ENCODE data around the gene ADI1. TPM values are rescaled to one million over a fixed set of nuclear protein-coding genes. Genes with fewer than 3 reads are reported as not detected.

ADI1 gene
- total and polyA plus RNA-seq, 7 experiments from 2014 or later = 26.4 to 73.3 (median 39.6) TPM

GRCh38 chr2:3513026-3513810 lies 6.1 kb downstream of the ADI1 start:
- Mint-ChIP-seq H3K36me3 (peaks cover 31 to 74% (median 70%) of the 10 kb centered on the region in 5 donors), H3K4me3 (no peak overlapping the region), H3K27me3 (no peaks in the 10 kb centered on the region), H3K4me1 (peaks cover 11 to 46% (median 34%) of the 10 kb centered on the region in 7 donors), H3K9me3 (peaks cover 5 to 26% (median 14%) of the 10 kb centered on the region in 11 donors), H3K27ac (peak overlapping the region in 2 of 9 donors; percentile 4 to 53)
- Histone ChIP-seq H3K4me1 (ENCODE audit: control insufficient read depth in 2 of 2, insufficient read depth in 2 of 2, low read length in 2 of 2) (peaks cover 4 to 5% of the 10 kb centered on the region in 2 donors), H3K27ac (ENCODE audit: low read depth, low read length) (no peak overlapping the region), H3K36me3 (ENCODE audit: control insufficient read depth in 2 of 3, insufficient read depth in 3 of 3, low read length in 3 of 3) (peaks cover 0 to 44% (median 16%) of the 10 kb centered on the region in 3 experiments), H3K4me3 (ENCODE audit: low read length) (no peak overlapping the region), H3K27me3 (ENCODE audit: control insufficient read depth in 2 of 2, insufficient read depth in 2 of 2, low read length in 2 of 2) (no peaks in the 10 kb centered on the region), H3K9me3 (ENCODE audit: control insufficient read depth in 2 of 3, low read length in 3 of 3) (no peaks in the 10 kb centered on the region)
- ChIA-PET CTCF (no interaction called here), POLR2A (no interaction called here)
- intact Hi-C loops (cut with micrococcal nuclease) = no loop called here
- ATAC-seq (no peak), DNase-seq (no peak)

DNA sequence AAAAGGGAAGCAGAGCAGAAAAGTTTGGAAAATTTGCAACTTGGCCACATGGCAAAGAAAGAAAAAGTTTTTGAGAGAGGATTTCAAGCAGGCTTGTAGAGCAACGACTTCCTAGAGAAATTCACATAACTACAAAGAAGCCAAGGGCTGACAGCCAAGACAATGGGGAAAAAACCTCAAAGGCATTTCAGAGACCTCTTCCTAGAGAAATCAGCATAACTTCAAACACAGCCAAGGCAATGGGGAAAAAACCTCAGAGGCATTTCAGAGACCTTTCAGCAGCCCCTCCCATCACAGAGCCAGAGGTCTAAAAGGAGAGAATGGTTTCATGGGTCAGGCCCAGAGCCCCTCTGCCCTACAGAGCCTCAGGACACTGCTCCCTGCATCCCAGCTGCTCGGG lies 7.2 kb downstream of the ADI1 start:
- CTCF ChIA-PET = no interaction called here
- Mint-ChIP-seq H3K9me3 (peaks cover 5 to 31% (median 18%) of the 10 kb centered on the region in 11 donors), H3K27me3 (no peaks in the 10 kb centered on the region), H3K36me3 (peaks cover 33 to 82% (median 77%) of the 10 kb centered on the region in 5 donors), H3K4me3 (no peak overlapping the region), H3K4me1 (peaks cover 13 to 42% (median 32%) of the 10 kb centered on the region in 7 donors), H3K27ac (peak overlapping the region in 1 of 9 donors; percentile 2)
- intact Hi-C loops (cut with micrococcal nuclease) = no loop called here
- H3K27me3 ChIP-seq (ENCODE audit: control insufficient read depth in 2 of 2, insufficient read depth in 2 of 2, low read length in 2 of 2) = no peaks in the 10 kb centered on the region
- no peak overlapping the region for H3K4me3 ChIP-seq (ENCODE audit: low read length)
- no peak overlapping the region for H3K27ac ChIP-seq (ENCODE audit: low read depth, low read length)
- no peaks in the 10 kb centered on the region for H3K9me3 ChIP-seq (ENCODE audit: control insufficient read depth in 2 of 3, low read length in 3 of 3)
- no peak for ATAC-seq
- H3K36me3 ChIP-seq (ENCODE audit: control insufficient read depth in 2 of 3, insufficient read depth in 3 of 3, low read length in 3 of 3) = peaks cover 0 to 48% (median 16%) of the 10 kb centered on the region in 3 experiments
- POLR2A ChIA-PET = no interaction called here
- no peak for DNase-seq
- H3K4me1 ChIP-seq (ENCODE audit: control insufficient read depth in 2 of 2, insufficient read depth in 2 of 2, low read length in 2 of 2) = no peaks in the 10 kb centered on the region

DNA sequence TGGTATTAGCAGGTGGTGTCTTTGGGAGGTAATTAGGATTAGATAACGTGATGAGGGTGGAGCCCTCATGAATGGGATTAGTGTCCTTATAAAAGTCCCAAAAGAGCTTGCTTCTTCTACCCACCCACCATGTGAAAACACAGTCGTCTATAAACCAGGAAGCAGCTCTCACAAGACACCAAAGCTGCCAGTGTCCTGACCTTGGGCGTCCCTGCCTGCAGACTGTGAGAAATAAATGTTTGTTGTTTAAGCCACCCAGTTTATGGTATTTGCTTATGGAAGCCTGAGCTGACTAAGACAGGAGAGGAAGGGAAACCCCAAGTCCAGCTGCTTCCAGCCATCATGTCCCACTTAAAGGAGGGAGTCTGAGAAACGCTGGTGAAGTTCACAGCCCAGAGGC lies 13.6 kb downstream of the ADI1 start:
- ATAC-seq (no peak), DNase-seq (no peak)
- Histone ChIP-seq H3K9me3 (ENCODE audit: control insufficient read depth in 2 of 3, low read length in 3 of 3) (no peaks in the 10 kb centered on the region), H3K36me3 (ENCODE audit: control insufficient read depth in 2 of 3, insufficient read depth in 3 of 3, low read length in 3 of 3) (peaks cover 0 to 57% (median 6%) of the 10 kb centered on the region in 3 experiments), H3K27ac (ENCODE audit: low read depth, low read length) (no peak overlapping the region), H3K27me3 (ENCODE audit: control insufficient read depth in 2 of 2, insufficient read depth in 2 of 2, low read length in 2 of 2) (no peaks in the 10 kb centered on the region), H3K4me3 (ENCODE audit: low read length) (no peak overlapping the region), H3K4me1 (ENCODE audit: control insufficient read depth in 2 of 2, insufficient read depth in 2 of 2, low read length in 2 of 2) (no peaks in the 10 kb centered on the region)
- intact Hi-C loops (cut with micrococcal nuclease) = no loop called here
- CTCF ChIA-PET = no interaction called here
- no peak overlapping the region for H3K4me3 Mint-ChIP-seq
- peaks cover 2 to 39% (median 26%) of the 10 kb centered on the region in 7 donors for H3K4me1 Mint-ChIP-seq
- no peak overlapping the region for H3K27ac Mint-ChIP-seq
- H3K27me3 Mint-ChIP-seq = no peaks in the 10 kb centered on the region
- H3K36me3 Mint-ChIP-seq = peaks cover 33 to 75% (median 63%) of the 10 kb centered on the region in 5 donors
- H3K9me3 Mint-ChIP-seq = peaks cover 0 to 11% (median 4%) of the 10 kb centered on the region in 11 donors
- POLR2A ChIA-PET = no interaction called here

DNA sequence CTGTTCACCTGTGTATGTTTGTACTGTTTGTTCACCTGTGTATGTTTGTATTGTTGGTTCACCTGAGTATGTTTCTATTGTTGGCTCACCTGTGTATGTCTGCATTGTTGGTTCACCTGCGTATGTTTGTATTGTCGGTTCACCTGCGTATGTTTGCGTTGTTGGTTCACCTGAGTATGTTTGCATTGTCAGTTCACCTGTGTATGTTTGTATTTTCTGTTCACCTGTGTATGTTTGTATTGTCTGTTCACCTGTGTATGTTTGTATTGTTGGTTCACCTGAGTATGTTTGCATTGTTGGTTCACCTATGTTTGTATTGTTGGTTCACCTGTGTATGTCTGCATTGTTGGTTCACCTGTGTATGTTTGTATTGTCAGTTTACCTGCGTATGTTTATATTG lies 14.6 kb downstream of the ADI1 start:
- POLR2A ChIA-PET = no interaction called here
- H3K9me3 Mint-ChIP-seq = peaks cover 0 to 10% (median 4%) of the 10 kb centered on the region in 11 donors

GRCh38 chr2:3503483-3503882 lies 15.8 kb downstream of the ADI1 start:
- Mint-ChIP-seq H3K27ac (peak overlapping the region in 2 of 9 donors; percentile 14 to 54), H3K27me3 (no peaks in the 10 kb centered on the region), H3K36me3 (peaks cover 30 to 80% (median 59%) of the 10 kb centered on the region in 5 donors), H3K4me1 (peaks cover 2 to 37% (median 24%) of the 10 kb centered on the region in 7 donors), H3K9me3 (peaks cover 0 to 8% (median 3%) of the 10 kb centered on the region in 11 donors), H3K4me3 (no peak overlapping the region)
- ATAC-seq (peak; percentile 20), DNase-seq (no peak)
- peaks cover 0 to 72% (median 10%) of the 10 kb centered on the region in 3 experiments for H3K36me3 ChIP-seq (ENCODE audit: control insufficient read depth in 2 of 3, insufficient read depth in 3 of 3, low read length in 3 of 3)
- no peak overlapping the region for H3K27ac ChIP-seq (ENCODE audit: low read depth, low read length)
- no peaks in the 10 kb centered on the region for H3K4me1 ChIP-seq (ENCODE audit: control insufficient read depth in 2 of 2, insufficient read depth in 2 of 2, low read length in 2 of 2)
- POLR2A ChIA-PET = no interaction called here
- no peaks in the 10 kb centered on the region for H3K9me3 ChIP-seq (ENCODE audit: control insufficient read depth in 2 of 3, low read length in 3 of 3)
- no peak overlapping the region for H3K4me3 ChIP-seq (ENCODE audit: low read length)
- intact Hi-C loops (cut with micrococcal nuclease) = no loop called here
- H3K27me3 ChIP-seq (ENCODE audit: control insufficient read depth in 2 of 2, insufficient read depth in 2 of 2, low read length in 2 of 2) = no peaks in the 10 kb centered on the region
- CTCF ChIA-PET = no interaction called here

More for the DNA sequence above, 14.6 kb downstream of the ADI1 start:
- no peak for DNase-seq
- Mint-ChIP-seq H3K27ac (peak overlapping the region in 1 of 9 donors; percentile 41), H3K36me3 (peaks cover 33 to 76% (median 58%) of the 10 kb centered on the region in 5 donors), H3K4me1 (peaks cover 2 to 39% (median 26%) of the 10 kb centered on the region in 7 donors), H3K27me3 (no peaks in the 10 kb centered on the region), H3K4me3 (no peak overlapping the region)
- H3K9me3 ChIP-seq (ENCODE audit: control insufficient read depth in 2 of 3, low read length in 3 of 3) = no peaks in the 10 kb centered on the region
- no peak overlapping the region for H3K27ac ChIP-seq (ENCODE audit: low read depth, low read length)
- H3K27me3 ChIP-seq (ENCODE audit: control insufficient read depth in 2 of 2, insufficient read depth in 2 of 2, low read length in 2 of 2) = no peaks in the 10 kb centered on the region
- no peaks in the 10 kb centered on the region for H3K4me1 ChIP-seq (ENCODE audit: control insufficient read depth in 2 of 2, insufficient read depth in 2 of 2, low read length in 2 of 2)
- intact Hi-C loops (cut with micrococcal nuclease) = no loop called here
- ATAC-seq = no peak
- CTCF ChIA-PET = no interaction called here
- peaks cover 0 to 62% (median 6%) of the 10 kb centered on the region in 3 experiments for H3K36me3 ChIP-seq (ENCODE audit: control insufficient read depth in 2 of 3, insufficient read depth in 3 of 3, low read length in 3 of 3)
- H3K4me3 ChIP-seq (ENCODE audit: low read length) = no peak overlapping the region

DNA sequence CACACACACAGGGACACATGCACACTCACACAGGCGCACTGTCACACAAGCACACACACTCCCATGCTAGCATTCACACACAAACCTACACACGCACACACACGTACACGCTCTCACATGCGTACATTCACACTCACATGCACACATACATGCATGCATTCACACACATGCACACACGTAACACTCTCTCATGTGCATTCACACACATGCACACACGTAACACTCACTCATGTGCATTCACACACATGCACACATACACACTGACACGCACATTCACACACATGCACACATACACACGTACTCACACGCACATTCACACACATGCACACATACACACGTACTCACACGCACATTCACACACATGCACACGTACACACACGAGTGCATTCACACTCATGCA lies 16.3 kb downstream of the ADI1 start:
- Mint-ChIP-seq H3K9me3 (peaks cover 0 to 5% (median 0%) of the 10 kb centered on the region in 11 donors), H3K4me3 (no peak overlapping the region), H3K27me3 (no peaks in the 10 kb centered on the region), H3K36me3 (peaks cover 28 to 80% (median 60%) of the 10 kb centered on the region in 5 donors), H3K27ac (peak overlapping the region in 2 of 9 donors; percentile 4 to 14), H3K4me1 (peaks cover 2 to 34% (median 21%) of the 10 kb centered on the region in 7 donors)
- no peak overlapping the region for H3K27ac ChIP-seq (ENCODE audit: low read depth, low read length)
- H3K36me3 ChIP-seq (ENCODE audit: control insufficient read depth in 2 of 3, insufficient read depth in 3 of 3, low read length in 3 of 3) = peaks cover 0 to 74% (median 12%) of the 10 kb centered on the region in 3 experiments
- POLR2A ChIA-PET = no interaction called here
- H3K4me3 ChIP-seq (ENCODE audit: low read length) = no peak overlapping the region
- ATAC-seq (no peak), DNase-seq (no peak)
- CTCF ChIA-PET = no interaction called here
- no peaks in the 10 kb centered on the region for H3K9me3 ChIP-seq (ENCODE audit: control insufficient read depth in 2 of 3, low read length in 3 of 3)
- intact Hi-C loops (cut with micrococcal nuclease) = no loop called here
- H3K4me1 ChIP-seq (ENCODE audit: control insufficient read depth in 2 of 2, insufficient read depth in 2 of 2, low read length in 2 of 2) = no peaks in the 10 kb centered on the region
- H3K27me3 ChIP-seq (ENCODE audit: control insufficient read depth in 2 of 2, insufficient read depth in 2 of 2, low read length in 2 of 2) = no peaks in the 10 kb centered on the region

Measured in naive thymus-derived CD4-positive, alpha-beta T cell (primary cell).